Inflammatory macrophage treated with lipopolysaccharide for 4 hours (primary cell): Measurements from ENCODE around the gene P2RY8.
"Not testable (repeated sequence)": the region's sequence is repeated elsewhere in the genome, so short reads cannot be mapped to it uniquely, and the experiment has no call there.

Experiments
- DNase-seq: peaks from one replicate; pipeline ENCODE4 v3.0.0-alpha.2; 2020

P2RY8 gene

GRCh38 chrX:1542994-1543725 is 6.2 kb upstream of the P2RY8 start:
- no peak for DNase-seq

- DNase-seq = not testable (repeated sequence)
These were observed 2.2 kb upstream of the P2RY8 start for GRCh38 chrX:1539146-1539545.

- DNase-seq = not testable (repeated sequence)
These were observed 718 bp upstream of the P2RY8 start for GRCh38 chrX:1537716-1538090.

- no peak for DNase-seq
These were observed 314 bp downstream of the P2RY8 start for GRCh38 chrX:1536712-1537030.

GRCh38 chrX:1535241-1536041 is 1.5 kb downstream of the P2RY8 start:
- DNase-seq = peak; percentile 76

- DNase-seq = no peak
These were observed 2.5 kb downstream of the P2RY8 start for GRCh38 chrX:1534301-1535168.

GRCh38 chrX:1533058-1533457 is 3.9 kb downstream of the P2RY8 start:
- DNase-seq = no peak

GRCh38 chrX:1531096-1531890 is 5.7 kb downstream of the P2RY8 start:
- DNase-seq = no peak

- DNase-seq = no peak
These were observed 7.2 kb downstream of the P2RY8 start for GRCh38 chrX:1529756-1530155.

GRCh38 chrX:1529328-1529727 is 7.7 kb downstream of the P2RY8 start:
- no peak for DNase-seq

- DNase-seq = no peak
These were observed 8.1 kb downstream of the P2RY8 start for GRCh38 chrX:1528884-1529203.

- DNase-seq = no peak
These were observed 8.7 kb downstream of the P2RY8 start for GRCh38 chrX:1528186-1528883.

GRCh38 chrX:1527457-1527856 is 9.5 kb downstream of the P2RY8 start:
- no peak for DNase-seq

GRCh38 chrX:1526565-1526964 is 10.4 kb downstream of the P2RY8 start:
- no peak for DNase-seq

- no peak for DNase-seq
These were observed 11.2 kb downstream of the P2RY8 start for GRCh38 chrX:1525583-1526355.

GRCh38 chrX:1524874-1525582 is 12.0 kb downstream of the P2RY8 start:
- DNase-seq = no peak

- DNase-seq = not testable (repeated sequence)
These were observed 14.1 kb downstream of the P2RY8 start for GRCh38 chrX:1522905-1523304.

- peak; percentile 86 for DNase-seq
These were observed 15.5 kb downstream of the P2RY8 start for GRCh38 chrX:1521459-1521956.

GRCh38 chrX:1520350-1520749 is 16.6 kb downstream of the P2RY8 start:
- no peak for DNase-seq

- no peak for DNase-seq
These were observed 17.9 kb downstream of the P2RY8 start for GRCh38 chrX:1519022-1519497.
